ENCODE results near the gene GEMIN7. TPM values are rescaled to one million over a fixed set of nuclear protein-coding genes. Genes with fewer than 3 reads are reported as not detected.

Gene GEMIN7
- polyA plus RNA-seq, 2 of the 4 experiments (the other 2 are of a cell fraction): 42.2 to 86.0 TPM

DNA sequence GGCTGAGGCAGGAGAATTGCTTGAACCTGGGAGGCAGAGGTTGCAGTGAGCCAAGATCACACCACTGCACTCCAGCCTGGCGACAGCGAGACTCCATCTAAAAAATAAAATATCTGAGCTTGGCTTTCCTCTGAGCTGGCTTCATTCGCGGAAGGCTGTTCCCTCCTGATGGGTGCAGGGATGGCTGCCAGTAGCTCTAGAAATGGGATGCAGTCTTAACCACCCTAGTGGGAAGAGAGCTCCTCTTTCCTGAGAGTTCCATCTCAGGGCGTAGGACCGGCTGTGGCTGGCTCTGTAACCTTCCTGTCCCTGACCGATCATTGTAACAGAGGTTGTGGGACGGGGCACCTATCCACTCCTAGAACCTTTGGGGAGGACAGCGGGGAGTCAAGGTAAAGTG is 46.3 kb downstream of the GEMIN7 start:
- Histone ChIP-seq H3K4me1 (peaks cover 3% of the 10 kb centered on the region), H3K4me2 (no peak overlapping the region), H3K4me3 (no peak overlapping the region), H3K9me3 (no peaks in the 10 kb centered on the region), H3K27ac (no peak overlapping the region)
- no peak for FAIRE-seq
- ATAC-seq: peak; percentile 4 to 9; a peak in 3 of 6 replicates
- TF ChIP-seq MAFK (IDR thresholded peaks at IDR 0.05; ENCODE audit: partially characterized antibody) (no peak), JUN (IDR thresholded peaks at IDR 0.05) (no peak), HOXA7 (CRISPR knock-in tag; IDR thresholded peaks at IDR 0.05) (no peak), NFE2L2 (conservative IDR thresholded peaks at IDR 0.05; ENCODE audit: low read length) (no peak), CBX8 (IDR thresholded peaks at IDR 0.05) (no peak), ZNF302 (CRISPR knock-in tag; IDR thresholded peaks at IDR 0.05) (no peak), KDM1A (IDR thresholded peaks at IDR 0.05; ENCODE audit: low read depth) (no peak), HDAC2 (IDR thresholded peaks at IDR 0.05) (no peak), KDM5A (IDR thresholded peaks at IDR 0.05) (no peak), HOXB5 (CRISPR knock-in tag; IDR thresholded peaks at IDR 0.05) (no peak), FOXS1 (CRISPR knock-in tag; IDR thresholded peaks at IDR 0.05) (no peak), ZSCAN20 (CRISPR knock-in tag; IDR thresholded peaks at IDR 0.05) (no peak), RFX5 (IDR thresholded peaks at IDR 0.05) (no peak), ZC3H11A (IDR thresholded peaks at IDR 0.05) (no peak), FOSB (CRISPR knock-in tag; IDR thresholded peaks at IDR 0.05) (no peak), FOSL2 (IDR thresholded peaks at IDR 0.05) (no peak), FOSL2 (CRISPR knock-in tag; IDR thresholded peaks at IDR 0.05) (no peak), RARB (CRISPR knock-in tag; IDR thresholded peaks at IDR 0.05) (no peak)
- TF ChIP-seq, protein P1, sequence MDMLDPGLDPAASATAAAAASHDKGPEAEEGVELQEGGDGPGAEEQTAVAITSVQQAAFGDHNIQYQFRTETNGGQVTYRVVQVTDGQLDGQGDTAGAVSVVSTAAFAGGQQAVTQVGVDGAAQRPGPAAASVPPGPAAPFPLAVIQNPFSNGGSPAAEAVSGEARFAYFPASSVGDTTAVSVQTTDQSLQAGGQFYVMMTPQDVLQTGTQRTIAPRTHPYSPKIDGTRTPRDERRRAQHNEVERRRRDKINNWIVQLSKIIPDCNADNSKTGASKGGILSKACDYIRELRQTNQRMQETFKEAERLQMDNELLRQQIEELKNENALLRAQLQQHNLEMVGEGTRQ (IDR thresholded peaks at IDR 0.05): no peak
- TF ChIP-seq, protein P2, sequence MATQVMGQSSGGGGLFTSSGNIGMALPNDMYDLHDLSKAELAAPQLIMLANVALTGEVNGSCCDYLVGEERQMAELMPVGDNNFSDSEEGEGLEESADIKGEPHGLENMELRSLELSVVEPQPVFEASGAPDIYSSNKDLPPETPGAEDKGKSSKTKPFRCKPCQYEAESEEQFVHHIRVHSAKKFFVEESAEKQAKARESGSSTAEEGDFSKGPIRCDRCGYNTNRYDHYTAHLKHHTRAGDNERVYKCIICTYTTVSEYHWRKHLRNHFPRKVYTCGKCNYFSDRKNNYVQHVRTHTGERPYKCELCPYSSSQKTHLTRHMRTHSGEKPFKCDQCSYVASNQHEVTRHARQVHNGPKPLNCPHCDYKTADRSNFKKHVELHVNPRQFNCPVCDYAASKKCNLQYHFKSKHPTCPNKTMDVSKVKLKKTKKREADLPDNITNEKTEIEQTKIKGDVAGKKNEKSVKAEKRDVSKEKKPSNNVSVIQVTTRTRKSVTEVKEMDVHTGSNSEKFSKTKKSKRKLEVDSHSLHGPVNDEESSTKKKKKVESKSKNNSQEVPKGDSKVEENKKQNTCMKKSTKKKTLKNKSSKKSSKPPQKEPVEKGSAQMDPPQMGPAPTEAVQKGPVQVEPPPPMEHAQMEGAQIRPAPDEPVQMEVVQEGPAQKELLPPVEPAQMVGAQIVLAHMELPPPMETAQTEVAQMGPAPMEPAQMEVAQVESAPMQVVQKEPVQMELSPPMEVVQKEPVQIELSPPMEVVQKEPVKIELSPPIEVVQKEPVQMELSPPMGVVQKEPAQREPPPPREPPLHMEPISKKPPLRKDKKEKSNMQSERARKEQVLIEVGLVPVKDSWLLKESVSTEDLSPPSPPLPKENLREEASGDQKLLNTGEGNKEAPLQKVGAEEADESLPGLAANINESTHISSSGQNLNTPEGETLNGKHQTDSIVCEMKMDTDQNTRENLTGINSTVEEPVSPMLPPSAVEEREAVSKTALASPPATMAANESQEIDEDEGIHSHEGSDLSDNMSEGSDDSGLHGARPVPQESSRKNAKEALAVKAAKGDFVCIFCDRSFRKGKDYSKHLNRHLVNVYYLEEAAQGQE (IDR thresholded peaks at IDR 0.05): no peak
- TF ChIP-seq, protein P3, sequence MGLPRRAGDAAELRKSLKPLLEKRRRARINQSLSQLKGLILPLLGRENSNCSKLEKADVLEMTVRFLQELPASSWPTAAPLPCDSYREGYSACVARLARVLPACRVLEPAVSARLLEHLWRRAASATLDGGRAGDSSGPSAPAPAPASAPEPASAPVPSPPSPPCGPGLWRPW (IDR thresholded peaks at IDR 0.05): no peak
- no peak for DNase-seq (ENCODE audit: low read depth in 1 of 2, low spot score in 1 of 2)
- WGBS (ENCODE audit: missing lambda C conversion rate): 95% methylated on average over 9 of the region's 9 CpGs
- ChIA-PET POLR2A (no interaction called here), CTCF (interaction anchor here (0.6 to 6.1 kb wide), 28 partner anchors 8 to 599 kb away, joined by 3 to 51 read pairs (median 4); partner anchors contain the start of genes NKPD1 and PPP1R37)

DNA sequence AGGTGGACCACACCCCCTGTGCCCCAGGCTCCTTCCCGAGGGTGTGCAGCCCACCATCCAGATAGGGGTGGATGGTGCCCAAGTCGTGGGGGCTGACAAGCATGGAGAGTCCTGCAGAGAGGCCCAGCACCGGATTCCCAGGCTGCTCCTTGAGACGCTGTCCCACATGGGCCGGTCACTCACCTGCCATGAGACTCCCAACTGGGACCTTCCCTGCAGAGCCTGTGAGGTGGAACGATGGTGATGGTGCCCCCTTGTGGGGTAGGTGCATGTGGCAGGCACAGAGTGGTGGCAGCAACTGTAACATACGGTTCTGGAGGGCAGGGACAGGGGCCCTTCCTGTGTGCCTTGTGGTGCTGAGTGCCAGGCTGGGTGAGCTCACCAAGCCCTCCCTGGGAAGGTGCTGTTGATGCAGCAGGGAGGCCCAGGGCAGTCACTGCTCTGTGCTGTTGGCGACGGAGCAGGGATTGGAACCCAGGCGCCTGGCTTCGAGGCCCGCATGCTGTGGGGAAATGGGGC is 47.0 kb downstream of the GEMIN7 start:
- CTCF ChIA-PET: interaction anchor here (0.6 to 6.1 kb wide), 31 partner anchors 8 to 600 kb away, joined by 3 to 51 read pairs (median 4); partner anchors contain the start of gene NKPD1
- H3K4me1 ChIP-seq: peaks cover 10% of the 10 kb centered on the region
- no peaks in the 10 kb centered on the region for H3K9me3 ChIP-seq
- ATAC-seq: peak; percentile 84 to 93
- peak; percentile 93 for FAIRE-seq
- POLR2A ChIA-PET: no interaction called here
- H3K27ac ChIP-seq: no peak overlapping the region
- 60% methylated on average over 12 of the region's 12 CpGs for WGBS (ENCODE audit: missing lambda C conversion rate)
- no peak overlapping the region for H3K4me2 ChIP-seq
- DNase-seq (ENCODE audit: low read depth in 1 of 2, low spot score in 1 of 2): peak; percentile 65 to 76
- TF ChIP-seq RAD21 (conservative IDR thresholded peaks at IDR 0.05 in 1 of 2, IDR thresholded peaks at IDR 0.05 in 1 of 2): peak; percentile 67 to 68
- TF ChIP-seq SMC3 (IDR thresholded peaks at IDR 0.05): peak; percentile 76
- TF ChIP-seq, protein P4, sequence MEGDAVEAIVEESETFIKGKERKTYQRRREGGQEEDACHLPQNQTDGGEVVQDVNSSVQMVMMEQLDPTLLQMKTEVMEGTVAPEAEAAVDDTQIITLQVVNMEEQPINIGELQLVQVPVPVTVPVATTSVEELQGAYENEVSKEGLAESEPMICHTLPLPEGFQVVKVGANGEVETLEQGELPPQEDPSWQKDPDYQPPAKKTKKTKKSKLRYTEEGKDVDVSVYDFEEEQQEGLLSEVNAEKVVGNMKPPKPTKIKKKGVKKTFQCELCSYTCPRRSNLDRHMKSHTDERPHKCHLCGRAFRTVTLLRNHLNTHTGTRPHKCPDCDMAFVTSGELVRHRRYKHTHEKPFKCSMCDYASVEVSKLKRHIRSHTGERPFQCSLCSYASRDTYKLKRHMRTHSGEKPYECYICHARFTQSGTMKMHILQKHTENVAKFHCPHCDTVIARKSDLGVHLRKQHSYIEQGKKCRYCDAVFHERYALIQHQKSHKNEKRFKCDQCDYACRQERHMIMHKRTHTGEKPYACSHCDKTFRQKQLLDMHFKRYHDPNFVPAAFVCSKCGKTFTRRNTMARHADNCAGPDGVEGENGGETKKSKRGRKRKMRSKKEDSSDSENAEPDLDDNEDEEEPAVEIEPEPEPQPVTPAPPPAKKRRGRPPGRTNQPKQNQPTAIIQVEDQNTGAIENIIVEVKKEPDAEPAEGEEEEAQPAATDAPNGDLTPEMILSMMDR (IDR thresholded peaks at IDR 0.05): peak; percentile 75
- TF ChIP-seq KDM5A (IDR thresholded peaks at IDR 0.05): no peak
- TF ChIP-seq FOXS1 (CRISPR knock-in tag; IDR thresholded peaks at IDR 0.05): no peak
- TF ChIP-seq ESRRA (IDR thresholded peaks at IDR 0.05; ENCODE audit: borderline replicate concordance, low read length): no peak
- TF ChIP-seq HOXA7 (CRISPR knock-in tag; IDR thresholded peaks at IDR 0.05): no peak
- TF ChIP-seq, protein P5, sequence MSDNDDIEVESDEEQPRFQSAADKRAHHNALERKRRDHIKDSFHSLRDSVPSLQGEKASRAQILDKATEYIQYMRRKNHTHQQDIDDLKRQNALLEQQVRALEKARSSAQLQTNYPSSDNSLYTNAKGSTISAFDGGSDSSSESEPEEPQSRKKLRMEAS (IDR thresholded peaks at IDR 0.05): peak; percentile 64; the same call in 1 of the 2 replicates
- no peak overlapping the region for H3K4me3 ChIP-seq

All from A549 (cell line).